Neural cell (in vitro differentiated cells): ENCODE measurements around the gene ARHGEF12. TPM values are rescaled to one million over a fixed set of nuclear protein-coding genes. Genes with fewer than 3 reads are reported as not detected.

ENCODE experiments used
- H2AFZ ChIP-seq: fragments of 200-600, 300-800 bp; sonication (generic), shearing (Covaris generic); 2 replicates; pipeline ENCODE4 v1.6.0; 2014; ENCODE audit warnings: low read depth, mild to moderate bottlenecking, antibody characterized with exemption, low read length, moderate library complexity
- H3F3A ChIP-seq: fragments of 200-600 bp; shearing (Covaris generic); 2 replicates; pipeline ENCODE4 v1.6.1; 2016; ENCODE audit warnings: mild to moderate bottlenecking, moderate library complexity, mixed read lengths, antibody characterized with exemption, low read length; ENCODE audit not compliant: insufficient read depth, poor library complexity, severe bottlenecking
- H3K27ac ChIP-seq: fragments of 200-600, 300-800 bp; sonication (generic), shearing (Covaris generic); 2 replicates; pipeline ENCODE4 v1.5.1; 2014; ENCODE audit warnings: mild to moderate bottlenecking, low read length, moderate library complexity
- H3K27me3 ChIP-seq: fragments of 300-800, 200-600 bp; sonication (generic), shearing (Covaris generic); 2 replicates; pipeline ENCODE4 v1.6.0; 2014; ENCODE audit warnings: mild to moderate bottlenecking, low read depth, low read length, moderate library complexity; ENCODE audit not compliant: insufficient read depth
- H3K36me3 ChIP-seq: fragments of 300-800, 200-600 bp; sonication (generic), shearing (Covaris generic); 2 replicates; pipeline ENCODE4 v1.5.1; 2014; ENCODE audit warnings: mild to moderate bottlenecking, antibody characterized with exemption, low read length, moderate library complexity; ENCODE audit not compliant: insufficient read depth
- H3K4me2 ChIP-seq: fragments of 300-800, 200-600 bp; sonication (generic), shearing (Covaris generic); 2 replicates; pipeline ENCODE4 v1.6.0; 2014; ENCODE audit warnings: mild to moderate bottlenecking, low read length
- H3K4me3 ChIP-seq: fragments of 300-800, 200-600 bp; sonication (generic), shearing (Covaris generic); 2 replicates; pipeline ENCODE4 v1.5.1; 2014; ENCODE audit warnings: mild to moderate bottlenecking, low read length, moderate library complexity
- H3K79me2 ChIP-seq: fragments of 200-600 bp; shearing (Covaris generic); replicated peaks from 2 replicates; pipeline ENCODE4 v1.6.0; 2014; ENCODE audit warnings: mild to moderate bottlenecking, low read length, moderate library complexity; ENCODE audit not compliant: insufficient read depth
- H3K9ac ChIP-seq: fragments of 300-800, 200-600 bp; sonication (generic), shearing (Covaris generic); 2 replicates; pipeline ENCODE4 v1.6.1; 2016; ENCODE audit warnings: mild to moderate bottlenecking, low read length, mixed read lengths
- H3K9me2 ChIP-seq: fragments of 200-600 bp; shearing (Covaris generic); 2 replicates; pipeline ENCODE4 v1.6.1; 2016; ENCODE audit warnings: mild to moderate bottlenecking, low read length, mixed read lengths; ENCODE audit not compliant: insufficient read depth
- H3K9me3 ChIP-seq: fragments of 200-600, 300-800 bp; sonication (generic), shearing (Covaris generic); 2 replicates; pipeline ENCODE4 v1.6.1; 2016; ENCODE audit warnings: mild to moderate bottlenecking, mixed run types, low read length, moderate library complexity, mixed read lengths
- H4K20me1 ChIP-seq: fragments of 200-600 bp; shearing (Covaris generic); 2 replicates; pipeline ENCODE4 v1.6.1; 2016; ENCODE audit warnings: mild to moderate bottlenecking, mixed run types; ENCODE audit not compliant: insufficient read depth
- CTCF ChIP-seq: fragments of 450-650 bp; IDR thresholded peaks from 2 replicates; pipeline ENCODE4 v1.5.1; 2014; ENCODE audit warnings: antibody characterized with exemption, mild to moderate bottlenecking, moderate library complexity; ENCODE audit not compliant: poor library complexity, severe bottlenecking
- EP300 ChIP-seq: fragments of 450-650 bp; conservative IDR thresholded peaks from 2 replicates; pipeline ENCODE4 v1.6.1; 2014; ENCODE audit warnings: antibody characterized with exemption, mild to moderate bottlenecking, moderate library complexity; ENCODE audit not compliant: poor library complexity, severe bottlenecking
- EZH2 ChIP-seq: fragments of 200-600, 300-800 bp; shearing (Covaris generic), sonication (generic); IDR thresholded peaks from 2 replicates; pipeline ENCODE4 v1.6.1; 2014; ENCODE audit warnings: antibody characterized with exemption, low read length, borderline replicate concordance, mild to moderate bottlenecking; ENCODE audit not compliant: insufficient read depth, poor library complexity, severe bottlenecking
- MXI1 ChIP-seq: fragments of 450-650 bp; conservative IDR thresholded peaks from 2 replicates; pipeline ENCODE4 v1.6.1; 2014; ENCODE audit warnings: antibody characterized with exemption, mild to moderate bottlenecking; ENCODE audit not compliant: poor library complexity, severe bottlenecking
- POLR2AphosphoS5 ChIP-seq: IDR thresholded peaks from 2 replicates; pipeline ENCODE4 v1.6.1; 2012
- RAD21 ChIP-seq: fragments of 450-650 bp; conservative IDR thresholded peaks from 2 replicates; pipeline ENCODE4 v1.6.1; 2014; ENCODE audit warnings: antibody characterized with exemption, mild to moderate bottlenecking, moderate library complexity
- REST ChIP-seq: IDR thresholded peaks from 2 replicates; pipeline ENCODE4 v1.6.1; 2012; ENCODE audit warnings: borderline replicate concordance
- SMC3 ChIP-seq: fragments of 450-650 bp; conservative IDR thresholded peaks from 2 replicates; pipeline ENCODE4 v1.6.1; 2014; ENCODE audit warnings: antibody characterized with exemption, mild to moderate bottlenecking, moderate library complexity; ENCODE audit not compliant: poor library complexity
- TAF1 ChIP-seq: IDR thresholded peaks from 2 replicates; pipeline ENCODE4 v1.6.1; 2012; ENCODE audit warnings: low read depth
- polyA plus RNA-seq: library from polyadenylated mRNA; depleted of rRNA; stranded (reverse); fragments of >200 nt; gene quantifications from 2 replicates; pipeline ENCODE4 v1.2.3, GENCODE V29; 2014

ARHGEF12 gene
- polyA plus RNA-seq, 1 donor from 2014 or later = 93.4 TPM

- Histone ChIP-seq H3K9me3 (no peaks in the 10 kb centered on the region), H3K9ac (no peak overlapping the region), H4K20me1 (no peaks in the 10 kb centered on the region), H3F3A (no peaks in the 10 kb centered on the region), H2AFZ (no peak overlapping the region), H3K36me3 (no peaks in the 10 kb centered on the region), H3K27me3 (no peaks in the 10 kb centered on the region), H3K27ac (no peak overlapping the region), H3K9me2 (no peaks in the 10 kb centered on the region), H3K4me2 (no peak overlapping the region), H3K79me2 (peaks cover 11% of the 10 kb centered on the region), H3K4me3 (no peak overlapping the region)
- TF ChIP-seq SMC3 = no peak
- TF ChIP-seq POLR2AphosphoS5 = no peak
- TF ChIP-seq CTCF = no peak
- no peak for TF ChIP-seq RAD21
- TF ChIP-seq TAF1 = no peak
- no peak for TF ChIP-seq EP300
- no peak for TF ChIP-seq REST
- TF ChIP-seq MXI1 = no peak
- no peak for TF ChIP-seq EZH2
These were observed 77.3 kb downstream of the ARHGEF12 start for GRCh38 chr11:120413480-120413879.

DNA sequence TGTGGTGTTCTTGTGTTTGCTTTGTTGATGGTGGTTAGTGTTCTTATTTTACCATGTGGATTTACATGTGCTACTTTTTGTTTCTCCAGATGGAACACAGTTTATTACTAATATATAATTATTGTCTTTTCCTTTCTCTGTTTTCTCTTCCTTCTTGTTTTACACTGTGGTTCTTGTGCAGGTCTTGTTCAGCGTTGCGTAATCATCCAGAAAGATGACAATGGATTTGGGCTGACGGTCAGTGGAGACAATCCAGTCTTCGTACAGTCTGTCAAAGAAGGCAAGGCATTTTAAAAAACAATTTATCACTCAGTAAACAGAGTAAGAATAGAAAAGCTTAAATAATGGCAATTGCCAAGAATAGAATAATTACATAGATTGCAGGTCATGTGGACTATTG is 84.4 kb downstream of the ARHGEF12 start:
- Histone ChIP-seq H3K9me3 (no peaks in the 10 kb centered on the region), H3K79me2 (no peaks in the 10 kb centered on the region), H3K36me3 (peaks cover 27% of the 10 kb centered on the region), H3K4me2 (no peak overlapping the region), H2AFZ (no peak overlapping the region), H3K27ac (no peak overlapping the region), H3K9ac (no peak overlapping the region), H4K20me1 (no peaks in the 10 kb centered on the region), H3K9me2 (no peaks in the 10 kb centered on the region), H3F3A (no peaks in the 10 kb centered on the region), H3K27me3 (no peaks in the 10 kb centered on the region), H3K4me3 (no peak overlapping the region)
- TF ChIP-seq POLR2AphosphoS5 (no peak), SMC3 (no peak), EP300 (no peak), EZH2 (no peak), MXI1 (no peak)
